T-helper 1 cell treated with Interleukin-12 subunit alpha and Interleukin-12 subunit beta and Interleukin-4 antibody, amounts not matched to agents 30 ng/mL and 1 ng/mL, for 36 hours (primary cell): ENCODE data around the gene UGT1A3. TPM values are rescaled to one million over a fixed set of nuclear protein-coding genes. Genes with fewer than 3 reads are reported as not detected.
"Not testable (repeated sequence)": the region's sequence is repeated elsewhere in the genome, so short reads cannot be mapped to it uniquely, and the experiment has no call there.

Experiments used
- intact Hi-C: fragments of 100-400 bp; cut with micrococcal nuclease; formaldehyde crosslinking; loops from one replicate; pipeline ENCODE4 v1.15.1; 2024
- total RNA-seq: library from RNA; stranded (reverse); gene quantifications from 2 replicates; pipeline ENCODE4 v1.2.3, GENCODE V29; 2022

The UGT1A3 gene
- total RNA-seq = not detected in 2 replicates

DNA sequence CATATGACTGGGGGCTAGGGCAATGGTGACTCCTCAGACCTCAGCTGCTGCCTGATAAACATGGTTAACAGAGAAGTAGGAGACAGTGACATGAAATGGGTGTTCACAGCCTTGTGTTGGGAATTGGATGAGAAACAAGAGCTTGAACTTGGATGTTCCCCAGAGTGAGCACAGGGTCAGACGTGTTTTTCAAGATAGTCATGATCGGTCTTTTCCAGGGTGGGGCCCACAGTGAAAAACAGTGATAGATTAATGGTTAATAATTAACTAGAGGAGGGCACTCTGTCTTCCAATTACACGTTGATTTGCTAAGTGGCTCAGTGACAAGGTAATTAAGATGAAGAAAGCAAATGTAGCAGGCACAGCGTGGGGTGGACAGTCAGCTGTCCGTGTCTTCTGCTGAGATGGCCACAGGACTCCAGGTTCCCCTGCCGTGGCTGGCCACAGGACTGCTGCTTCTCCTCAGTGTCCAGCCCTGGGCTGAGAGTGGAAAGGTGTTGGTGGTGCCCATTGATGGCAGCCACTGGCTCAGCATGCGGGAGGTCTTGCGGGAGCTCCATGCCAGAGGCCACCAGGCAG is at the start of gene UGT1A3:
Gene UGT1A3 (plus strand): TSS at position 320 of the 579 bp plus-strand sequence. CDS start 85 bp downstream, at position 405.
- intact Hi-C loops = no loop called here

DNA sequence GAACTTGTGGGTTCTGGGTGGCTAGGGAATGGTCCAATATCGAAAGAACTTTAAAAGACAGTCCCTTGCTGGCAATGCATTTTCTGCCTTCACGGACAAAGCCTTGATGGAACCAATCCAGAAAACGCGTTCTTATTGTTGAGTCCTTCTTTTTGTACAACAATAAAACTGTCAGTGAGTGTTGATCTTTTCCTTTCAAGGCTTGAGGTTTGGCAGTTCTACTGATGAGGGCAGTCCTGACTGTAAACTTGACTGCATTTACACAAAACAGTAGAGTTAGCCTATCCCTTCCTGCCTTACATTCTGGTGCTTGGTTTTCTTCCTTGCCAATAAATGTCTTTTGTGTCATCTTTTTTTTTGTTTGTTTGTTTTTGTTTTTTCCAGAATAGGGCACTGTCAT is 49.6 kb upstream of the UGT1A3 start:
- intact Hi-C loops = no loop called here

DNA sequence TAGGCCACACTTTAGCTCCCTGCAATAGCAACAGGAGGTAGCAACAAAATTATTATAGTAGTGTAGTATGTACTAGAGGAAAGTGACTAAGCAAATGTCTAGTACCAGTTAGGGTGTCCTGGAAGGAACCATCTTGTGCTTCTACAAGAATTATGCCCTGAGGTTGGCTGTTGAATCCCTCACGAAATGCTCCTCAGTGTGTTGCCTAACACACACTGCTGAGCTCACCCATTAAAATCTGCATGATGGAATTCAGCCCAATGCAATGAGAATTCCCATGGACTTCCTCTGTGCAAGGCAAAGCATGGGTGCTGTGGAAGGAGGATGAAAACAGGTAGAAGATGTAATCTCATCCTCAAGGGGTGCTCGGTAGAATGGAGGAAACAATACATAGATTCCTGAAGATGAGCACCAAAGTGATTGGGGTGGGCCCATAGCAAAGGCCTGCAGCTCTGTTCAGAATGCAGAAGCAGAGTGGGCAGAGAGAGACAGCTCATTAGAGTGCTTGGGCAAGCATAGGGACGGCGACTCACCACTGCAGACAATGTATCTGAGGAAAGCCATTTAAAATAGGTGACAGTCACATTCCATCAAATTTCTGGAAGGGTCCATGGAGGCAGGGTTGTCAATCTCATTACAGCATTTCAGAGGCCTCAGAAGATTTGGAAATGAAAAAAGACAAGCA is 48.3 kb upstream of the UGT1A3 start:
- intact Hi-C loops = no loop called here

DNA sequence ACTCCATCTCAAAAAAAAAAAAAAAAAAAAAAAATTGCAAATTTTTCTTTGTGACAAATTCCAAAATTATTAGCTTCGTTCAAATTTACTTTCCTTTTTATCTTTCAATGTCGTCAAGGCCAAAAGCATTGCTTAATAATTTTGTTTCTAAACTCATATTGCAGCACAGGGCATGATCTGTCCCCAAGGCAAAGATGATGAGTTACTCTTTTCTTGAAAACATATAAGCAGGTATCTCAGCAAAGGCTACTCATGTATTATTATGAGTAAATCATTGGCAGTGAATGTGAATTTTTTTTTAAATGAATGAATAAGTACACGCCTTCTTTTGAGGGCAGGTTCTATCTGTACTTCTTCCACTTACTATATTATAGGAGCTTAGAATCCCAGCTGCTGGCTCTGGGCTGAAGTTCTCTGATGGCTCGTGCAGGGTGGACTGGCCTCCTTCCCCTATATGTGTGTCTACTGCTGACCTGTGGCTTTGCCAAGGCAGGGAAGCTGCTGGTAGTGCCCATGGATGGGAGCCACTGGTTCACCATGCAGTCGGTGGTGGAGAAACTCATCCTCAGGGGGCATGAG is 47.2 kb upstream of the UGT1A3 start, which contains the start of gene UGT1A7:
Gene UGT1A7 (plus strand): TSS at position 381 of the 579 bp plus-strand sequence. CDS start 37 bp downstream, at position 418.
- intact Hi-C loops = no loop called here

DNA sequence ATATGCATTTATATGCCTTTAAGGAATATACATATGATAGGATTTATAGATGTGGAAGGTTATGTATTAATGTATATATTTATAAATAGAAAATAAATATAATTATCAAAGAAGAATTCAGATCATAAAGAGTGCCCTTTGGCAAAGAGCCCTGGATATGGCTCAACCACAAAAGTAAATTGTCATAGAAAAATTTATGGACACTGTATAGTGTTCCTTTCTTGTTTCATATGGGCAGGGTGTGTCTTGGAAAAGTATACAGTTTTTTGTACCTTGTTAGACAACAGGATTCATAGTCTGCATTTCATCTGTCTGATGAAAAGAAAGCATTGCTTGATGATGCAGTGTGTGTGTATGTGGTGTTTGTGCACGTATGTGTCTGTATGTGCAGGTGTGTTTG is 44.2 kb upstream of the UGT1A3 start:
- intact Hi-C loops = no loop called here

DNA sequence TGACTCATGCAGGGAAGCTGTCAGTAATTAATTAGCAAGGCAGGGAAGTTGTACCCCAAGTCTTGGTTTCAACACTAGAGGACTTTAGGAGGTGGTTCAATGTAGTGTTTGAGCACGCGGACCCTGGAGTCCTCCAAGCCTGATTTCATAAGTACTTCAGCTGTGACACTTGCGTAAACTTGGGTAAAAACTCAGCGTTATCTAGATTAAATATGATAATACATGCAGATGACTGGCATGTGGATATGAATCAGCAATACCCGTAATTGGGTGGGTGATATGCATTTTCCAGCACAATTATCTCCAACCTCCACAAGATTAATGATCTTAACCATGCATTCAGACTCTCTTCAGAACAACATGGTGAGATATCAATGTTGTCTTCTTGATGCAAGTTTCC is 41.9 kb upstream of the UGT1A3 start:
- intact Hi-C loops = no loop called here

DNA sequence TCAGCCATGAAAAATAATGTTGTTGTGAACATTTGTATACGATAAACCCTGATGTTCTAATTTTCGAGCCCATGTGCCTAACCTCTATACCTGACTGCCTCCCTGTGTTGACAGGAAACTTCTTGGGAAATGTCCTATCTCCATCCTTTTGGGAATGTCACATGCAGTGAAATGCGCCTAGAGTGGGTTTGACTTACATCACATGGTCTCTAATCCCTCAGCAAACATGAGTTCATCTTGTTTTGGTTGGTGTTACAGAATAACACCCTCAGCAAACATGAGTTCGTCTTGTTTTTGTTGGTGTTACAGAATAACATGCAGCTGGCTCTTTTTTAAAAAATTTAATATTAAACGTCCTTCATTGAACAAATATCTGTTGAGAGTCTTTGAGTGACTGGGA is 40.5 kb upstream of the UGT1A3 start:
- intact Hi-C loops = no loop called here

DNA sequence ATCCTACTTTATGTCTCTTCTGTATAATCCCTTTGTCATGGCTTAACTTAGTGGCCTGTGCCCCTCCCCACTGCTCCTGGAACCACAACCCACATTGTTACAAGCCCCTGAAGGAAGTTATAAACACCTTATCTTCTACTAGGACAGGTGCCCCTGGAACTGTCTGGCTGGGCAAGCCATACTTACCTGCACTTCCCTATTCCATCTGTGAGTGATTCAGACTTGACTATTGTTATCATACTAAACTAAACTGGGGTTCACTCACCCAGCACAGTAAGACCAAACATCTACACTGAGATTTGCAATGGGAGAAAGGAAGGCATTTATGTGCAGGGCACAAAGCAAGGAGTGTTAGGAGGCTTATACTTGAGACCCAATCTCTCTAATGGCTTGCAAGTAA is 39.8 kb upstream of the UGT1A3 start:
- intact Hi-C loops = no loop called here

DNA sequence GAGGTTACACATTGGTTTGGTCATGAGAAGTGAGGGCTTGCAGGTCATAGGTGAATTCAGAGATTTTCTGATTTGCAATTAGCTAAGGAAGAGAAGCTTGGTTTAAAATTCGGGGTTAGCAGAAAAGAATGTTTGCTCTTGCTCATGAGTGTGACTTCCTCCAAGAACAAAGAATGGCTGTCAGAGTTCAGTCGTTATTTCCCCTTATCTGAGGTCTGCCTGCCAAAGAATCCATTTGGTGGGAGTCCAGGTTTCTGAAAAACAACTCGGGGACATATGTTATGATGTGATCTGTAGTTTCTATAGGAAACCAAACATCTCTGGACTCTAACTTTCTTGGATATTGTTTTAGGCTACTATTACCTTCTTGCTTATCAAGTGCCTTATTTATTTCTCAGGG is 39.3 kb upstream of the UGT1A3 start:
- intact Hi-C loops = no loop called here

DNA sequence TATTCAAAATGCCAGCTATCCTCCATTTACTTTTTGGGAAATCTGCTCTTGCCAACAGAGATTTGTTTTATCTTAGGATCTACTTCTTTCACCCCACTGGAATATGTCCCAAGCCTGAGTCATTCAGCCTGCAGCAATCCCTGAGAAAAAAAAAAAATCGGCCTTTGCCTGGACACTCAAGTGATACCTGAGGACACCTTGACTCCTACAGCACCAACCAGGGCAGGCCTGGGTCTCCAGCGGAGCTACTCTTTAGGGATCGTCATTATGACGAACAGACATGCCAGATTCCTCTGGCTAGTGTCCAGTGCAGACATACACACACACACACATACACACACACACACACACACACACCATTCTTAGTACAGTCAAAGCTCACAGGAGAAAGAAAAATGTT is 38.4 kb upstream of the UGT1A3 start:
- intact Hi-C loops = no loop called here

DNA sequence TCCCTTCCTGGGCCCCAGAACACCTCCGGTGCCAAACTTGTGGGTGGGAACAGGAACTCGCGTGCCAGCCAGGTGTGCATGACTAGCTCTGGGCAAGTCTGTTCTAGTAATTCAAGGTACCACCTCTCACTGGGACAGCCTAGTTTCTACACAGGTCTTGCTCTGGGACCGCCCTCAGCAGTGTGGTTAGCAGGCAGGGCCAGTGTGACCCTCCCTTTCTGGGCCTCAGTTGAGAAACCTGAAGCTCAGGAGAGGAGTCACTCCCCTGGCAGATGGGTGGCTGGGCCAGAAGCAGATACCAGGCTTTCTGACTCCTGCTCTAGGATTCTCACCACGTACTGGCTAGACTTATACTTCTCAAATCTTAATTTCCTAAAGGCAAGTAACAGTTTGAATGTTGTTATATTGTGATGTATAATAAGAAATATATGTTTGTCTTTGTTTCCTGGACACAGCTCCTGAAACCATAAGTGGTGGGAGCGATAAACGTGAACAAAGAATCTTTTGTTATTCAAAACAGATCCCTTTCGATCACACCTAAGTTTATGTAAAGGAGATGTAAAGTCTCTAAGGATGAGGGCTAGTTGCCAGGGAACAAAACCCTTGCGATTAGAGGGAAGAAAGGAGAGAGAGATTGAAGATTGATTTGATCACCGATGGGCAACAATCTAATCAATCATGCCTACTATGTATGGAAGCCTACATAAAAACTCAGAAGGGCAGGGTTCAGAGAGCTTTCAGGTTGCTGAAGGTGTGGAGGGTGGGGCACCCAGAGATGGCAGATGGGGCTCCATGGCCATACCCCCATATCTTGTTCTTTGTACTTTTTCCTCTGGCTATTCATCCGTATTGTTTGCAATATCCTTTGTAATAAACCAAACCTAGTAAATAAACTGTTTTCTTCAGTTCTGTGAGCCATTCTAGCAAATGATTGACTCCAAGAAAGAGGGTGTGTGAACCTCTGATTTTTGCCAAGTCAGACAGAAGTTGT is 37.1 kb upstream of the UGT1A3 start:
- intact Hi-C loops = no loop called here

DNA sequence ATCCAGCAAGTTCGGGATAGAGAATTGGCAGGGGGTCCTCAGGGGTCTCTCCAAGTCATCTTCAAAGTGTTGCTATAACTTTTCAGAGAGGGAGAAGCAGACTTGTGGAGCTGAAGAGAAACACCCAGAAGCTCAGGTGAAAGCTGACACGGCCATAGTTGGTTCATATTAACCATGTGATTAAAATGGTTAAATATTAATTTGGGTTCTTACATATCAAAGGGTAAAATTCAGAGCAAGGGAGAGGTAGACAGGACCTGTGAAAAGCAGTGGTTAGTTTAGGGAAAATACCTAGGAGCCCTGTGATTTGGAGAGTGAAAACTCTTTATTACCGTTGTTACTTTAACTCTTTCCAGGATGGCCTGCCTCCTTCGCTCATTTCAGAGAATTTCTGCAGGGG is 36.2 kb upstream of the UGT1A3 start, which contains the start of gene UGT1A6:
Gene UGT1A6 (plus strand): TSS at position 243 of the 400 bp plus-strand sequence. CDS start 115 bp downstream, at position 358.
- intact Hi-C loops = no loop called here

DNA sequence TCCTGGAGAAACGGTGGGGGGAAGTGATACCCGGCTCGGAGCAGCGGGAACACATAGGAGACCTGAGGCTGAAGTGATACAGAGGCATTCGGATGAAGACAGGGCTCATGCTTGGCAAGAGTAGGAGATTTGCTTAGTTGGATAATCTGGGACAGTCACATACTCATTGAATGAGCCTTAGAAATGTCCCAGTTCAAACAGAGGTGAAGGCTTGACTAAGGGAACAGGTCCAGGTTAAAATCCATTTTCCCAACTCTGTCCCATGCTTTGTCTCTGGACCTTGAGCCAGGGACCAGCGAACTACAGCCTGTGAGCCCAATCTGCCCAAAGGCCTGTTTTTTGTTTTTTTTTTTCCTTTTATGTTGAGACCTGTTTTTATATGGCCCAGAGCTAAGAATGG is 34.9 kb upstream of the UGT1A3 start:
- intact Hi-C loops = no loop called here

DNA sequence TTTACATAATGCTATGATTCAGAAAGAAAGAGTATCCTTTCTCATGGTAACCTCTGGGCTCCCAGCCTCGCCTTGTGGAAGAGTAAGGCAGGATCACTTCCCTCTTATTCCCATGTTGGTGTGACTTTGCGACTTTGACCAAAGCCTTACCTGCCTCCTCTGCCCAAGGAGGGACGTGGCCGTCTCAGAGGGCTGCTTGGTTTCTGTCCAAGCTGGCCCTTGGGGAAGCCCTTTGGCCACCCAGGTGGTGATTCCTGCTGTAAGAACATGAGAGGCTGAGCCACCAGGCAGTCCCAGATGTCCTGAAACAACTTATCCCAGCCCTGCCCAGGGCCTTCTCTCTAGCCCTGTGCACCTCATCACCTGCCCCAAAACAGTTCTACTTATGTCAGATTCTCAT is 30.1 kb upstream of the UGT1A3 start:
- intact Hi-C loops = no loop called here

DNA sequence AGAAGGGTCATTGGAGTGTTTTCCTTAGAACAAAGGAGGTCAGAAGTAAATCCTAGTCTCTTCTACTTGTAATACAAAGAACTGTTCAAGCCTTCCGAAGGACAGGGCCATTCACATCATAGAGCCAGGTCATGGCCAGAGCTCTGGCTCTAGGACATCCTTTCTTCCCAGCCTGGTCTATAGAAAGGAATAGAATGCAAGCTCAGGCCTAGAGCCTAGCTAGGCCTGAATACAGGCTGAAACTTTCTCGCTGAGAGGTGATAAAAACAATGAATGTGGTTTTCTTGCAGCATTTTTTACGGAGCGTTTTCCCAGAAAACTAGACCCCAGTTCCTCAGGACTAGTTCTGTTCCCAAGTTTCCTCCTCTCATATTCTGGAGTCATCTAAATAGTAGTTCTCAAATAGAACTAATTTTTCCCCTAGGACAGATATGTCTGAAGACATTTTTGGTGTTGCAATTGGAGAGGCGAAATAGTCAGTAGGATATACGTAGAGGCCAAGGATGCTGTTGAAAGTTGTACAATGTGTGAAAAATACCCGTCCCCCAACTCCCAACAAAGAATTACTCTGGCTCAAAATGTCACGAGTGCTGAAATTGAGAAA is 29.3 kb upstream of the UGT1A3 start:
- intact Hi-C loops = no loop called here

DNA sequence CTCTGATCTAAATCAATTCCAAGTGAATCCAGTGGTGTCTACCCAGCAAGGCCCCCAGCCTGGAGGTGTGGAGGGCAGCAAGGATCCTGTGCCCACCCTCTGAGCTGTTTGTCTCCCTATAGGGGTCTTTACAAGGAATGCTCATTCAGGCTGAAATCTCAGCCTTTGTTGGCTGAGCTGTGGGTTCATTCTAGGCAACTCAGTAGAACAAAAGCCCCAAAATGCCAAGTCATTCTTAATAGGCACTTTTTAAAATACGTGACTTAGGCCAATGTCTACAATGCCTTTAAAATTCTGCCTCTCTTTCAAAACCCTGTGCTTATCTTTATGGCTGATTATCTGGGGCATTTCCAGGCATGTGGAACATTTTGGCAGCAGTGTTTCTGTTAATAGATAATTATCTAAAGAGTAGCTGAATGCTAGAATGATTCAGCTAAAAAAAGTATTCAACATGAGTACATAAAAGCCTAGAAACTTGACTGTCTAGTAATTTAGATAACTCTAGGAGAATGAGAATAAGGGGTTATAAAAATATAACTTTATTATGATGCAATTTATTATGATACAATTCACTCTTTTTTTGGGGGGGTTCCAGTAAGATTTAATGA is 28.7 kb upstream of the UGT1A3 start:
- intact Hi-C loops = no loop called here

DNA sequence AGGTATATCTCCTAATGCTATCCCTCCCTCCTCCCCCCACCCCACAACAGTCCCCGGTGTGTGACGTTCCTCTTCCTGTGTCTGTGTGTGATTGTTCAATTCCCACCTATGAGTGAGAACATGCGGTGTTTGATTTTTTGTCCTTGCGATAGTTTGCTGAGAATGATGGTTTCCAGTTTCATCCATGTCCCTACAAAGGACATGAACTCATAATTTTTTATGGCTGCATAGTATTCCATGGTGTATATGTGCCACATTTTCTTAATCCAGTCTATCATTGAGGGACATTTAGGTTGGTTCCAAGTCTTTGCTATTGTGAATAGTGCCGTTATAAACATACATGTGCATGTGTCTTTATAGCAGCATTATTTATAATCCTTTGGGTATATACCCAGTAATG is 28.0 kb upstream of the UGT1A3 start:
- intact Hi-C loops = not testable (repeated sequence)

DNA sequence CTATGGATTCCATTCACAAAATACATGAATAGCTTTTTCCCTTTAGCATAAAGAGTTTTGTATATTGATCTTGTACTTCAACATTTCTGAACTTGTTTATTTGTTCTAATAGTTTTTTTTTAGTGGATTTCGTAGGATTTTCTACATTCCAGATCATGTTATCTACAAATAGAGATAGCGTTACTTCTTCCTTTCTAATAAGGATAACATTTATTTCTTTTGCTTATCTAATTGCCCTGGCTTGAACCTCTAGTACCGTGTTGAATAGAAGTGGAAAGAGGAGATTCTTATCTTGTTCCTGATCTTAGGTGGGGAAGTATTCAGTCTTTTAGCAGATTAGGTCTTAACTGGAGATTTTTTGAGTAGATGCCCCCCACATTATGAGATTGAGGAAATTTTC is 26.6 kb upstream of the UGT1A3 start:
- intact Hi-C loops = no loop called here

DNA sequence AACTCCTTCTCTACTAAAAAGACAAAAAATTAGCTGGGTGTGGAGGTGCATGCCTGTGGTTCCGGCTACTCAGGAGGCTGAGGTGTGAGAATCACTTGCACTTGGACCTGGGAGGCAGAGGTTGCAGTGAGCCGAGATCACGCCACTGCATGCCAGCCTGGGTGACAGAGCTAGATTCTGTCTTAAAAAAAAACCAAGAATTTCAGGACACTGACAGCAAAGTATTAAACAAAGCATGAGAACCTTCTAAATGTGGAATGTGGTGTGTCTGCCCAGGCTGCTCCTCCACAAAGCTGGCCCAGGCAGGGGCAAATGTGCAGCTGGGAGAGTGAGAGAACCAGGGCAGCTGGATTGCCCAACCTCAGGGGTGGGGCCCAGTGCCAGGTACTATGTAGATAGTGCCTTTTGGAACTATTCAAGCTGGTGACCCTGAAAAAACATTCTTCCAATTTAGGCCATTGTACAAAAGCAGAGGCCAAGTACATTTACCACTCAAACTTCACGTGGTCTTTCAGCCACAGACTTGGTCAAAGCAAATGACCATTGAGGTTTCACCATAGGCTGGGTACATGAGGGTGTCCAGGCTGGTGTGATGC is 22.8 kb upstream of the UGT1A3 start:
- intact Hi-C loops = no loop called here

DNA sequence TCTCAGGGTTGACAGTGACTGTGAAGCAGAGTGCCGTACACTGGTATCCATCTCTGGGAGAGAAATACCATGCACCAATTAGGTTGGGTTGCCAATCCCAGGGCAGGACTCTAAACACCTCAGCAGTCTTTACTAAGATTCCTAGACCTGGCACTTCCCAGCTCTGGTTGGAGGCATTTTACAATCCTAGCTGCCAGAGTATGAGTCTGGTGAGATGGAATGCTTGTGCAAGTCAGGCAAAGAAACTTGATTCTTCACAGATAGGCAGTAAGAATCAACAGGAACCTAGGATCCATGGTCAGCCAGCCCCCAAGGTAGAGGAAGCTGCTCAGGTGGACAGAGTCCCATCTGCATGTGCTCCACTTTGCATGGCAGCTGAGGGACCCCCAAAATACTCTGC is 22.1 kb upstream of the UGT1A3 start:
- intact Hi-C loops = no loop called here
